ENCODE results near the gene CDK11A. TPM values are rescaled to one million over a fixed set of nuclear protein-coding genes. Genes with fewer than 3 reads are reported as not detected.

The CDK11A gene
- total RNA-seq, 1 experiment from 2014 or later, result 56.1 TPM

DNA sequence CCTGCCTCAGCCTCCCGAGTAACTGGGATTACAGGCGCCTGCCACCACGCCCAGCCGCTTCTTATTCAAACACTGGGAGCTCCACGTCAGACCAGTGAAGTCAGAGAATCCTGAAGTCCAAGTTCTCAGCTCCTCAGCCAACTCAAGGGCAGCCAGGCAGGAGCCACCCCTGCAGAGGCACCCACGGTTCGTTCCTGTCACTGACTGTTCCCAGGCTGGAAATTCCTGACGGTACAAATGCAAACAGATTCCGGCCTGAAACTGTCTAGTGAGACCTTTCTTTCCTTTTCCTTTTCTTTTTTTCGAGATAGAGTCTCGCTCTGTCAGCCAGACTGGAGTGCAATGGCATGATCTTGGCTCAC lies 43.3 kb downstream of the CDK11A start:
- Histone ChIP-seq H3K4me3 (ENCODE audit: low read depth, low read length, poor library complexity, severe bottlenecking) (no peak overlapping the region), H3K27ac (ENCODE audit: low read depth, low read length, poor library complexity, severe bottlenecking) (peak overlapping the region; percentile 37), H3K4me1 (ENCODE audit: insufficient read depth, low read length, poor library complexity, severe bottlenecking) (peaks cover 6% of the 10 kb centered on the region), H3K9me3 (ENCODE audit: low read depth, low read length, poor library complexity, severe bottlenecking) (no peaks in the 10 kb centered on the region), H3K36me3 (ENCODE audit: insufficient read depth, low read length, poor library complexity, severe bottlenecking) (peaks cover 3% of the 10 kb centered on the region), H3K27me3 (replicated peaks; ENCODE audit: insufficient read depth, low read depth, low read length, poor library complexity) (no peaks in the 10 kb centered on the region)
- intact Hi-C loops (cut with micrococcal nuclease; ENCODE audit: unreplicated experiment), result no loop called here
- BruUV-seq (replicated peaks), result no TSS peak
- no peak for DNase-seq (ENCODE audit: low spot score)
- POLR2A ChIA-PET (ENCODE audit: low non-redundant PET), result no interaction called here
- CTCF ChIA-PET, result no interaction called here
- TF ChIP-seq EZH2 (IDR thresholded peaks at IDR 0.05; ENCODE audit: borderline replicate concordance, low read depth, low read length, poor library complexity, severe bottlenecking), result no peak
- TF ChIP-seq, protein P1, sequence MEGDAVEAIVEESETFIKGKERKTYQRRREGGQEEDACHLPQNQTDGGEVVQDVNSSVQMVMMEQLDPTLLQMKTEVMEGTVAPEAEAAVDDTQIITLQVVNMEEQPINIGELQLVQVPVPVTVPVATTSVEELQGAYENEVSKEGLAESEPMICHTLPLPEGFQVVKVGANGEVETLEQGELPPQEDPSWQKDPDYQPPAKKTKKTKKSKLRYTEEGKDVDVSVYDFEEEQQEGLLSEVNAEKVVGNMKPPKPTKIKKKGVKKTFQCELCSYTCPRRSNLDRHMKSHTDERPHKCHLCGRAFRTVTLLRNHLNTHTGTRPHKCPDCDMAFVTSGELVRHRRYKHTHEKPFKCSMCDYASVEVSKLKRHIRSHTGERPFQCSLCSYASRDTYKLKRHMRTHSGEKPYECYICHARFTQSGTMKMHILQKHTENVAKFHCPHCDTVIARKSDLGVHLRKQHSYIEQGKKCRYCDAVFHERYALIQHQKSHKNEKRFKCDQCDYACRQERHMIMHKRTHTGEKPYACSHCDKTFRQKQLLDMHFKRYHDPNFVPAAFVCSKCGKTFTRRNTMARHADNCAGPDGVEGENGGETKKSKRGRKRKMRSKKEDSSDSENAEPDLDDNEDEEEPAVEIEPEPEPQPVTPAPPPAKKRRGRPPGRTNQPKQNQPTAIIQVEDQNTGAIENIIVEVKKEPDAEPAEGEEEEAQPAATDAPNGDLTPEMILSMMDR (conservative IDR thresholded peaks at IDR 0.05; ENCODE audit: low read depth, low read length), result no peak

DNA sequence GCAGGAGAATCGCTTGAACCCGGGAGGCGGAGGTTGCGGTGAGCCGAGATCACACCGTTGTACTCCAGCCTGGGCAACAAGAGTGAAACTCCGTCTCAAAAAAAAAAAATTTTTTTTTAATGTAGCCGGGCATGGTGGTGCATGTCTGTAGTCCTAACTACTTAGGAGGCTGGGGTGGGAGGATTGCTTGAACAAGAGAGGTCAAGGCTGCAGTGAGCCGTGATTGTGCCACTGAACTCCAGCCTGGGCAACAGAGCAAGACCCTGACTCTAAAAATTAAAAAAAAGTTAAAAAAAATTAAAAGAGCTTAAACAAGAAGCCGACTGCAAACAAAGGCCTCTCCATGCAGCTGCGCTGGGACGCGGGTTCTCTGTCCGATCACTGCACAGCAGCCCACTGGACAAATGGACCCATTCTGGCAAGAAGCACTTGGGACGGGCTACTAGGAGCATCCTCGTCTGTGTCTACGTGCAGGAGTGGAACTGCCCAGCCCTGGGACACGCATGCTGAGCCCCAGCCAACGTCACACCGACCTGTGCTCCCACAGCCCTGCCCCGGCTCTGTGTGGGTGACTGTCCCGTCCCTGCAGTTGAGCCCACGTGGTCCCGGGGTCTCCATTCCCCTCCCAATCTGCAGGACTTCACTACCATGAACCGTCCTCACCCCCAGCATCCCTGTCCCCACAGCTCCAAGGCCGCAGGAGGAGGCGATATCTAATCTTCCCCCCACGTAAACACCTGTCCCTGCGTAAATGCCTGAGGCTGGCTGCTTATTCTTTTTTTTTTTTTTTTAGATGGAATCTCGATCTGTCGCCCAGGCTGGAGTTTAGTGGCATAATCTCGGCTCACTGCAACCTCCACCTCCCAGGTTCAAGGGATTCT lies 43.9 kb downstream of the CDK11A start:
- TF ChIP-seq, protein P1 (conservative IDR thresholded peaks at IDR 0.05; ENCODE audit: low read depth, low read length), result no peak
- no peak for TF ChIP-seq EZH2 (IDR thresholded peaks at IDR 0.05; ENCODE audit: borderline replicate concordance, low read depth, low read length, poor library complexity, severe bottlenecking)
- Histone ChIP-seq H3K27ac (ENCODE audit: low read depth, low read length, poor library complexity, severe bottlenecking) (no peak overlapping the region), H3K9me3 (ENCODE audit: low read depth, low read length, poor library complexity, severe bottlenecking) (no peaks in the 10 kb centered on the region), H3K4me3 (ENCODE audit: low read depth, low read length, poor library complexity, severe bottlenecking) (no peak overlapping the region), H3K4me1 (ENCODE audit: insufficient read depth, low read length, poor library complexity, severe bottlenecking) (peaks cover 6% of the 10 kb centered on the region), H3K27me3 (replicated peaks; ENCODE audit: insufficient read depth, low read depth, low read length, poor library complexity) (no peaks in the 10 kb centered on the region), H3K36me3 (ENCODE audit: insufficient read depth, low read length, poor library complexity, severe bottlenecking) (peaks cover 1% of the 10 kb centered on the region)
- ChIA-PET CTCF (no interaction called here), POLR2A (ENCODE audit: low non-redundant PET) (no interaction called here)
- intact Hi-C loops (cut with micrococcal nuclease; ENCODE audit: unreplicated experiment), result no loop called here
- no peak for DNase-seq (ENCODE audit: low spot score)
- BruUV-seq (replicated peaks), result no TSS peak

DNA sequence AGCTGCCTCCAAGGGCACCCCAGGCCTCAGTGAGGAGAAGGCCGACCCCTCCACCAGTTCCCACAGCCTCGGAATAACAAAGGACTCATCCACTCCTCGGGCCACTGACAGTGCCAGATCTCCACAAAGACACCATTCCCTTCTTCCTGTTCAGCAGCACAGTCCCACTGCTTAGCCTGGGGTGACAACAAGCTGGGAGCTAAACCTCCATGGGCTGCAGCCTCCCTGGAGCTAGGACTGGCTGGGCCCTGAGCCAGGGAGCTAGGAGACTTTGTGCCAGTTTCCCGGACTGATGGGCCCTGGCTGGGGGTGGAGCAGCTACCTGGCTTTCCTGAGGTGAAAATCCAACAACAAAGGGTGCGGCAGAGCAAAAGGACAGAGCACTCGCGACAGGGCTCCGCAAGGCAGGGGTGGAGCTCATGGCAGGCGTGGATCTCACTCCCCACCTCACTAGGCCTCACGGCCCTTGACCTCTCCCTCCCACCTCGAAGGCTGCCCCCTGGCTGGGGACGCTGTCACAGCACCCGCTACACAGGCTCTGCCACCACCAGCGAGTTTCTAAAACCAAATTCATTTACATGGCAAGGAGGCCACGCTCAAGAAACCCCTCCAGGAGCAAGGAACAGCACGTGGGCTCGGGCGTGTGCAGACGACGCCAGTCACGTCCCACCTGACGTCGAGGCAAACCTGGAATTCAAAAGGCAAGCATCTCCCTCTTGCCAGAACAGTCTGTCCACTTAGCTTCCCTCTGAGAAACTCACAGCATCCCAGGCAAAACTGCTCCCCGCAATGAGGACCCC lies 45.4 kb downstream of the CDK11A start:
- no peak for TF ChIP-seq EZH2 (IDR thresholded peaks at IDR 0.05; ENCODE audit: borderline replicate concordance, low read depth, low read length, poor library complexity, severe bottlenecking)
- TF ChIP-seq, protein P1 (conservative IDR thresholded peaks at IDR 0.05; ENCODE audit: low read depth, low read length), result no peak
- no peak for DNase-seq (ENCODE audit: low spot score)
- peaks cover 6% of the 10 kb centered on the region for H3K4me1 ChIP-seq (ENCODE audit: insufficient read depth, low read length, poor library complexity, severe bottlenecking)
- H3K4me3 ChIP-seq (ENCODE audit: low read depth, low read length, poor library complexity, severe bottlenecking), result no peak overlapping the region
- ChIA-PET CTCF (no interaction called here), POLR2A (ENCODE audit: low non-redundant PET) (no interaction called here)
- peak overlapping the region; percentile 4 for H3K27ac ChIP-seq (ENCODE audit: low read depth, low read length, poor library complexity, severe bottlenecking)
- H3K9me3 ChIP-seq (ENCODE audit: low read depth, low read length, poor library complexity, severe bottlenecking), result no peaks in the 10 kb centered on the region
- H3K36me3 ChIP-seq (ENCODE audit: insufficient read depth, low read length, poor library complexity, severe bottlenecking), result no peaks in the 10 kb centered on the region
- no peaks in the 10 kb centered on the region for H3K27me3 ChIP-seq (replicated peaks; ENCODE audit: insufficient read depth, low read depth, low read length, poor library complexity)
- intact Hi-C loops (cut with micrococcal nuclease; ENCODE audit: unreplicated experiment), result no loop called here
- no TSS peak for BruUV-seq (replicated peaks)
